SK-N-SH (cell line): ENCODE data around the gene FAM222A.

Source experiments
- CHD2 ChIP-seq: fragments of 150-350 bp; IDR thresholded peaks from 2 replicates; pipeline ENCODE4 v1.6.1; 2018; ENCODE audit warnings: low read length; ENCODE audit not compliant: partially characterized antibody
- CTCF ChIP-seq: fragments of 200-600 bp; sonication (generic); IDR thresholded peaks from 2 replicates; pipeline ENCODE4 v1.6.1; 2017; ENCODE audit warnings: antibody characterized with exemption, mild to moderate bottlenecking, moderate library complexity
- EP300 ChIP-seq, 2 experiments: IDR thresholded peaks; 2 replicates each; pipeline versions ENCODE4 v1.4.0 to v1.6.1; 2012; ENCODE audit warnings: borderline replicate concordance in 1 of 2, low read depth in 1 of 2, low read length in 1 of 2
- EZH2phosphoT487 ChIP-seq: fragments of 200-600 bp; sonication (generic); IDR thresholded peaks from 2 replicates; pipeline ENCODE4 v1.6.1; 2017; ENCODE audit warnings: low read depth, mixed run types, mild to moderate bottlenecking, antibody characterized with exemption, moderate library complexity, borderline replicate concordance
- FOXJ3 ChIP-seq: sonication (generic); formaldehyde crosslinking; IDR thresholded peaks from 2 replicates; pipeline ENCODE4 v1.5.1; 2020; ENCODE audit warnings: mild to moderate bottlenecking, missing genetic modification reagents
- GATA2 ChIP-seq: sonication (generic); formaldehyde crosslinking; IDR thresholded peaks from 2 replicates; pipeline ENCODE4 v1.5.0; 2020; ENCODE audit warnings: mild to moderate bottlenecking, missing genetic modification reagents
- MXI1 ChIP-seq: IDR thresholded peaks from 2 replicates; pipeline ENCODE4 v1.6.1; 2012; ENCODE audit warnings: mild to moderate bottlenecking, low read depth, low read length, improper control_type of control experiment
- POLR2AphosphoS5 ChIP-seq: IDR thresholded peaks from 2 replicates; pipeline ENCODE4 v1.6.1; 2012; ENCODE audit warnings: low read depth, low read length
- RAD21 ChIP-seq: IDR thresholded peaks from 2 replicates; pipeline ENCODE4 v1.6.1; 2012; ENCODE audit warnings: mild to moderate bottlenecking, low read length
- REST ChIP-seq: IDR thresholded peaks from 2 replicates; pipeline ENCODE4 v1.6.1; 2012; ENCODE audit warnings: mild to moderate bottlenecking, low read depth, low read length, moderate library complexity
- RFX5 ChIP-seq: IDR thresholded peaks from 2 replicates; pipeline ENCODE4 v1.6.1; 2012; ENCODE audit warnings: mild to moderate bottlenecking, improper control_type of control experiment, low read length

- TF ChIP-seq FOXJ3 (CRISPR knock-in tag) (no peak), POLR2AphosphoS5 (no peak), CTCF (no peak), REST (no peak), MXI1 (no peak), RFX5 (no peak), CHD2 (no peak), EP300 (IDR thresholded peaks at IDR 0.05; ENCODE audit: borderline replicate concordance in 1 of 2, low read depth in 1 of 2, low read length in 1 of 2) (no peak), RAD21 (no peak), EZH2phosphoT487 (no peak), GATA2 (CRISPR knock-in tag) (no peak)
Observed at GRCh38 chr12:109714913-109715244, 1.3 kb downstream of the FAM222A start.
